SK-N-SH treated with all-trans-retinoic acid at 6 μM for 48 hours (cell line): ENCODE measurements around the gene TSC22D1.
A peak's percentile ranks its signal among the peaks of the same experiment; 100 is the strongest.

Experiments
- ATAC-seq: fragments of 200-7000 bp; cut with Tn5 transposase; 3 replicates; pipeline ENCODE4 v1.9.1; 2020; ENCODE audit warnings: mild to moderate bottlenecking, moderate library complexity
- ARNTL ChIP-seq: fragments of 450-650 bp; formaldehyde crosslinking; IDR thresholded peaks from 2 replicates; pipeline ENCODE4 v1.5.0; 2020; ENCODE audit warnings: low read depth, mild to moderate bottlenecking, moderate library complexity, borderline replicate concordance
- BACH2 ChIP-seq: fragments of 250-450 bp; sonication (Bioruptor Pico); IDR thresholded peaks from 2 replicates; pipeline ENCODE4 v1.9.0; 2021; ENCODE audit warnings: mild to moderate bottlenecking, borderline replicate concordance
- CREB5 ChIP-seq: fragments of 250-450 bp; sonication (Bioruptor Pico); IDR thresholded peaks from 2 replicates; pipeline ENCODE4 v1.5.1; 2020; ENCODE audit warnings: low read depth, mild to moderate bottlenecking, moderate library complexity
- CSDC2 ChIP-seq: fragments of 250-450 bp; sonication (Bioruptor Pico); IDR thresholded peaks from 2 replicates; pipeline ENCODE4 v1.5.0; 2020; ENCODE audit warnings: mild to moderate bottlenecking, moderate library complexity
- ESRRG ChIP-seq: fragments of 250-450 bp; sonication (Bioruptor Pico); IDR thresholded peaks from 2 replicates; pipeline ENCODE4 v1.6.1; 2021; ENCODE audit warnings: mild to moderate bottlenecking
- GLIS3 ChIP-seq: fragments of 250-450 bp; sonication (Bioruptor Pico); IDR thresholded peaks from 2 replicates; pipeline ENCODE4 v1.5.0; 2020; ENCODE audit warnings: mild to moderate bottlenecking, moderate library complexity
- ISL1 ChIP-seq: fragments of 250-450 bp; sonication (Bioruptor Pico); IDR thresholded peaks from 2 replicates; pipeline ENCODE4 v2.1.2; 2022; ENCODE audit warnings: mild to moderate bottlenecking, moderate library complexity
- OSR1 ChIP-seq: fragments of 250-450 bp; sonication (Bioruptor Pico); IDR thresholded peaks from 2 replicates; pipeline ENCODE4 v1.8.0; 2022; ENCODE audit warnings: moderate library complexity, mild to moderate bottlenecking, inconsistent platforms
- POU6F1 ChIP-seq: fragments of 250-450 bp; sonication (Bioruptor Pico); IDR thresholded peaks from 2 replicates; pipeline ENCODE4 v1.8.0; 2021; ENCODE audit warnings: low read depth, mild to moderate bottlenecking, moderate library complexity, borderline replicate concordance
- PPARA ChIP-seq: fragments of 250-450 bp; sonication (Bioruptor Pico); IDR thresholded peaks from 2 replicates; pipeline ENCODE4 v1.5.0; 2020; ENCODE audit warnings: mild to moderate bottlenecking, borderline replicate concordance
- SNAI2 ChIP-seq: fragments of 250-450 bp; sonication (Bioruptor Pico); IDR thresholded peaks from 2 replicates; pipeline ENCODE4 v1.5.0; 2020; ENCODE audit warnings: mild to moderate bottlenecking, moderate library complexity
- TCF4 ChIP-seq: fragments of 250-450 bp; sonication (Bioruptor Pico); IDR thresholded peaks from 2 replicates; pipeline ENCODE4 v1.8.0; 2021; ENCODE audit warnings: mild to moderate bottlenecking, moderate library complexity, borderline replicate concordance
- TOX ChIP-seq: fragments of 250-450 bp; sonication (Bioruptor Pico); IDR thresholded peaks from 2 replicates; pipeline ENCODE4 v1.8.0; 2021; ENCODE audit warnings: mild to moderate bottlenecking, moderate library complexity, borderline replicate concordance
- ZC3H10 ChIP-seq: fragments of 250-450 bp; sonication (Bioruptor Pico); IDR thresholded peaks from 2 replicates; pipeline ENCODE4 v1.5.1; 2021; ENCODE audit warnings: mild to moderate bottlenecking, moderate library complexity
- ZFP3 ChIP-seq: fragments of 250-450 bp; sonication (Bioruptor Pico); IDR thresholded peaks from 2 replicates; pipeline ENCODE4 v1.5.0; 2020; ENCODE audit warnings: mild to moderate bottlenecking, moderate library complexity
- ZFP30 ChIP-seq: fragments of 450-650 bp; formaldehyde crosslinking; IDR thresholded peaks from 2 replicates; pipeline ENCODE4 v1.5.0; 2022; ENCODE audit warnings: mild to moderate bottlenecking, moderate library complexity
- ZNF565 ChIP-seq: fragments of 450-650 bp; formaldehyde crosslinking; conservative IDR thresholded peaks from 2 replicates; pipeline ENCODE4 v1.5.0; 2020; ENCODE audit warnings: low read depth, mild to moderate bottlenecking, moderate library complexity
- ZNF70 ChIP-seq: fragments of 450-650 bp; formaldehyde crosslinking; IDR thresholded peaks from 2 replicates; pipeline ENCODE4 v1.5.0; 2020; ENCODE audit warnings: mild to moderate bottlenecking, moderate library complexity
- ZNF8 ChIP-seq: fragments of 450-650 bp; formaldehyde crosslinking; IDR thresholded peaks from 2 replicates; pipeline ENCODE4 v1.5.0; 2020; ENCODE audit warnings: mild to moderate bottlenecking, moderate library complexity
- TF ChIP-seq, protein P1 (sequence below): fragments of 250-450 bp; sonication (Bioruptor Pico); IDR thresholded peaks from 2 replicates; pipeline ENCODE4 v1.5.0; 2020; ENCODE audit warnings: mild to moderate bottlenecking, moderate library complexity
- TF ChIP-seq, protein P2 (sequence below): fragments of 250-450 bp; sonication (Bioruptor Pico); IDR thresholded peaks from 2 replicates; pipeline ENCODE4 v1.5.1; 2021; ENCODE audit warnings: mild to moderate bottlenecking, moderate library complexity

Gene TSC22D1

DNA sequence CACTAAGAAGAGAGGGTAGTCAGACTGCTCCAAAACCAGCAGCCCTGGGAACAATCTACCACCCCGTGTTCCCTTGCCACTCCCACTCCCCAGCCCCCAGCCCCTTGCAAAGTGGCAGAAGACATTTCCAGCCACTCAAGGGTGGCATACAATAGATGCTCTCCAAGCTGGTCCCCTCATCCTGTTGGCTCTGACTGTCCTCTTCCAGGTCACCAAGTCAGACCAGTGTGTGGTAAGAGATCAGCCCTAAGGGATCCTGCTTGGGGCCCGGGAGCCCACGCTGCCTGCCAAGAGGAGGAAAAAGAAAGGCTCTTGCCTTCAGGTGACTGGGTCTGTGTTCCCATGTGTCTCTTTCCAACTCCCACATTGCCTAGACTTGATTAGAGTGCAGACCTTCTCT lies 177.5 kb downstream of the TSC22D1 start:
- TF ChIP-seq OSR1 (CRISPR knock-in tag): no peak
- TF ChIP-seq TCF4: no peak
- TF ChIP-seq TOX (CRISPR knock-in tag): no peak
- no peak for TF ChIP-seq CSDC2 (CRISPR knock-in tag)
- TF ChIP-seq GLIS3 (CRISPR knock-in tag): no peak
- no peak for TF ChIP-seq ZNF70 (CRISPR knock-in tag)
- TF ChIP-seq, protein P1, sequence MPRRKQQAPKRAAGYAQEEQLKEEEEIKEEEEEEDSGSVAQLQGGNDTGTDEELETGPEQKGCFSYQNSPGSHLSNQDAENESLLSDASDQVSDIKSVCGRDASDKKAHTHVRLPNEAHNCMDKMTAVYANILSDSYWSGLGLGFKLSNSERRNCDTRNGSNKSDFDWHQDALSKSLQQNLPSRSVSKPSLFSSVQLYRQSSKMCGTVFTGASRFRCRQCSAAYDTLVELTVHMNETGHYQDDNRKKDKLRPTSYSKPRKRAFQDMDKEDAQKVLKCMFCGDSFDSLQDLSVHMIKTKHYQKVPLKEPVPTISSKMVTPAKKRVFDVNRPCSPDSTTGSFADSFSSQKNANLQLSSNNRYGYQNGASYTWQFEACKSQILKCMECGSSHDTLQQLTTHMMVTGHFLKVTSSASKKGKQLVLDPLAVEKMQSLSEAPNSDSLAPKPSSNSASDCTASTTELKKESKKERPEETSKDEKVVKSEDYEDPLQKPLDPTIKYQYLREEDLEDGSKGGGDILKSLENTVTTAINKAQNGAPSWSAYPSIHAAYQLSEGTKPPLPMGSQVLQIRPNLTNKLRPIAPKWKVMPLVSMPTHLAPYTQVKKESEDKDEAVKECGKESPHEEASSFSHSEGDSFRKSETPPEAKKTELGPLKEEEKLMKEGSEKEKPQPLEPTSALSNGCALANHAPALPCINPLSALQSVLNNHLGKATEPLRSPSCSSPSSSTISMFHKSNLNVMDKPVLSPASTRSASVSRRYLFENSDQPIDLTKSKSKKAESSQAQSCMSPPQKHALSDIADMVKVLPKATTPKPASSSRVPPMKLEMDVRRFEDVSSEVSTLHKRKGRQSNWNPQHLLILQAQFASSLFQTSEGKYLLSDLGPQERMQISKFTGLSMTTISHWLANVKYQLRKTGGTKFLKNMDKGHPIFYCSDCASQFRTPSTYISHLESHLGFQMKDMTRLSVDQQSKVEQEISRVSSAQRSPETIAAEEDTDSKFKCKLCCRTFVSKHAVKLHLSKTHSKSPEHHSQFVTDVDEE (CRISPR knock-in tag): no peak
- TF ChIP-seq ISL1 (CRISPR knock-in tag): no peak
- no peak for ATAC-seq

DNA sequence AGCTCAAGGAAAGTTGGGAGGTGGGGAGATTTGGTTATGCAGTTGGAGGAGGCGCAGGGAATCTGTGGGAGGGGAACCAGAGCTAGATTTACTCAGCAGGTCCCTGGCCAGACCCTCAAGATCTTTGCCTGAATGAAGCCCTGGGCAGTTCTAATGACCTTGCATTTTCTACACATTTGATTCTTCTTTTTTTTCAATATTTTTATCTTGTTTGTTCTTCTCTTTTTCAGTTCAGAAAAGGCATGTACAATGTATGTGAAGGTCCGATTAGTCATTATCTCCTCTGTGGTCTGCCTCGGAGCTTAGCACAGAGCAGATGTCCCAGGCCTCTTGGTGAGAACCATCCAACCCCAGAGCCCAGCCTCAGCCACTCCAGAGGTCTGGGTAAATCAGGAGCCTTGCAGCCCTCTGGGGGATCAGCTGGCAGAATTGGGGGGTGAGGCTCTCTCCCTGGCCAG lies 178.3 kb downstream of the TSC22D1 start:
- no peak for ATAC-seq
- TF ChIP-seq ZFP30 (CRISPR knock-in tag) (no peak), ZFP3 (CRISPR knock-in tag) (no peak), ARNTL (no peak), OSR1 (CRISPR knock-in tag) (no peak), ISL1 (CRISPR knock-in tag) (no peak), PPARA (CRISPR knock-in tag) (no peak)

DNA sequence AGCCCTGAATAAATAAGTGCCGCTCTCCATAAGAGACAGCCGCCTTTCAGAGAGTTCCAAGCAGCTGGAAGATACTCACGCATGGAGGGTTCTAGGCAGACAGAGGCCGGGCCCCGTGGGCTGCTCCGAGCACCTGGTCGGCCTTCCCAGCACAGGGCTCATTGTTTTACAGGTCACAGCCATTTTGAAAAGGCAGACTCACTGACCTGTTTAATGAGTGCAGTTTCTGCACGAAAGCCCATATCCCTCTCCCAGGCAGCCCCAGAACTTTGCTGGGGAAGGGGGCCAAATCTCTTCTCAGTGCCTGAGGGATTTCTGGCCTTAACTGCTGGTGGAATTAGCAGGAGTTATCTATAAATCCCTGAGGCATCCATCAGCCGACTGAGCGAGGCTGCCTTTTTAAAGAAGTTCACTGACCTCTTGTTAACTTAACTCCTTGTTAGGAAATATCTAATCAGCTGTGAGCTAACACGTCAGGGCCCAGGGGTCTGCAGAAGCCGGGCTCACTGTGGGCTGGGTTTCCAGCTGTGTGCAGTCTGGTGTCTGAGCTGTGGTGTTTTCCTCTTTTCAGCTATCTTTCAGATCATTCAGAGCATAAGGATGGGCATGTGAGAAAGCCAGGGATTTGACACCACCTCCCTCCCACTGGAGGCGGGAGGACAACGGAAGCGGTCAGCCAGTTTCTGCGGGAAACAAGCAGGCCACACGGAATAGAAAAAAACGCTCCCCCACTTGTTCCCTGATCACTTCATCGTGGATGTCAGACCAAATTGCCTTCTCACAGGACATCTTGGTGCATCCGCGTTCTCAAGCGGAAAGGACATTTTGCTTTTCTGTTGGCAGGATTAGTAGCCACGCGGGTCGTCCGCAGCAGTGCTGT lies 179.2 kb downstream of the TSC22D1 start:
- ATAC-seq: peak; percentile 45; the same call in 1 of the 3 replicates

DNA sequence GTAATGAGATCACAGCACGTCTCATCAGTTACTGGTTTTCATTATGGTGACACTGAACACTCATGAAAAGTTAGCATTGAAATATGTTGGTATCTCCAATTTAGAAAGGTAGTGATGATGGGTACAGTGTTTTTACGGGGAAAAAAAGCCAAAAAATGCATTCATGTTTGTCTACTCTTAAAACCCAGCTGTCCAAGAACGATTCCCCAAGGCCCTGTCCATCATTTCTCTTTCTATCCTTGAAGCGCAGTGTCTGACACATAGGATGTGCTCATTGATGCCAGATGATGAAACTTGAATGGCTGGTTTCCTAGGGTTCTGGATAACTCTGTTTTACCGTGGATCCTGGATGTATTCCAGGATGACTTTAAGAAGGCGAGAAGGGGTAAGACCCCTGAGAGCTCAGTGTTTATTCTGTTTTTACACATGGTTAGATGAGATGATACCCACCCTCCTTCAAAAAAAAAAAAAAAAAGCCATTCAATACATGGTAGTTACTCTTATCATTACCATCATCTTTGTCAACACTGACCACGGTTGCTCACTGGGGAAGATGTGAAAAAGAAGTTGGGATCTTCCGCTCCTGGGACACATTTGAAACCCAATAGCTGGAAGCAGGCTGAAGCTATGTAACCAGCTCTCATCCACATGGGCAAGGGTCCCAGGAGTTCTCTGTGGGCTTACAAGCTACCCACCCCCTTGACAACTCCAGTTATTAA lies 180.0 kb downstream of the TSC22D1 start:
- TF ChIP-seq OSR1 (CRISPR knock-in tag) (no peak), PPARA (CRISPR knock-in tag) (no peak)
- no peak for ATAC-seq

More for the DNA sequence above, 179.2 kb downstream of the TSC22D1 start:
- TF ChIP-seq ISL1 (CRISPR knock-in tag) (no peak), ZNF70 (CRISPR knock-in tag) (peak; percentile 60; the same call in 1 of the 2 replicates), BACH2 (CRISPR knock-in tag) (no peak), TCF4 (peak; percentile 53; the same call in 1 of the 2 replicates), ESRRG (no peak)
- TF ChIP-seq, protein P2, sequence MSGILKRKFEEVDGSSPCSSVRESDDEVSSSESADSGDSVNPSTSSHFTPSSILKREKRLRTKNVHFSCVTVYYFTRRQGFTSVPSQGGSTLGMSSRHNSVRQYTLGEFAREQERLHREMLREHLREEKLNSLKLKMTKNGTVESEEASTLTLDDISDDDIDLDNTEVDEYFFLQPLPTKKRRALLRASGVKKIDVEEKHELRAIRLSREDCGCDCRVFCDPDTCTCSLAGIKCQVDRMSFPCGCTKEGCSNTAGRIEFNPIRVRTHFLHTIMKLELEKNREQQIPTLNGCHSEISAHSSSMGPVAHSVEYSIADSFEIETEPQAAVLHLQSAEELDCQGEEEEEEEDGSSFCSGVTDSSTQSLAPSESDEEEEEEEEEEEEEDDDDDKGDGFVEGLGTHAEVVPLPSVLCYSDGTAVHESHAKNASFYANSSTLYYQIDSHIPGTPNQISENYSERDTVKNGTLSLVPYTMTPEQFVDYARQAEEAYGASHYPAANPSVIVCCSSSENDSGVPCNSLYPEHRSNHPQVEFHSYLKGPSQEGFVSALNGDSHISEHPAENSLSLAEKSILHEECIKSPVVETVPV (CRISPR knock-in tag): no peak

- ATAC-seq: no peak
These were observed 181.5 kb downstream of the TSC22D1 start for GRCh38 chr13:44394658-44395057.

DNA sequence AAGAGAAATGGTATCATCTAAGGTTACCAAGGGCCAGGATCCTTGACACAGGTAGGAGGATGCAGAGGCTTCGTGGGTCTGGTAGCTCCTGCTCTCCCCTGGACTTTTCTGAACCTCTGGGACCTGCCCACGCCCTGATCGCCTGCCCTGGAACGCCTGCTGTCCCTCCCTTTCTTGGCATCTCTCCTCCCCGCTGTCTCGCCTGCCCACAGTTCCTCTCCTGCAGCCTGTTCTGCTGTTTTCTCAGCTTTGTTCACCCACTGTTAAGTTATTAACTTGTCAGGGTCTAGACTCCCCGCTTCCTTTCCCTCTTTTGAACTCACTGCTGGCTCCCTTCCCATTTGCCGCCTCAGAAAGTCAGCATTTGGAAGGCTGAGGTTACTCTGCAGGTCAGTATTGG lies 182.7 kb downstream of the TSC22D1 start:
- ATAC-seq: no peak
- no peak for TF ChIP-seq ZNF8 (CRISPR knock-in tag)
- TF ChIP-seq ZNF565: no peak
- no peak for TF ChIP-seq BACH2 (CRISPR knock-in tag)
- no peak for TF ChIP-seq ZC3H10 (CRISPR knock-in tag)
- TF ChIP-seq CSDC2 (CRISPR knock-in tag): no peak
- TF ChIP-seq TOX (CRISPR knock-in tag): no peak
- no peak for TF ChIP-seq ZFP30 (CRISPR knock-in tag)
- TF ChIP-seq POU6F1 (CRISPR knock-in tag): no peak
- TF ChIP-seq, protein P1 (CRISPR knock-in tag): no peak
- TF ChIP-seq GLIS3 (CRISPR knock-in tag): no peak
- no peak for TF ChIP-seq CREB5 (CRISPR knock-in tag)

More at GRCh38 chr13:44394658-44395057, 181.5 kb downstream of the TSC22D1 start:
- no peak for TF ChIP-seq GLIS3 (CRISPR knock-in tag)
- no peak for TF ChIP-seq BACH2 (CRISPR knock-in tag)
- no peak for TF ChIP-seq TOX (CRISPR knock-in tag)
- no peak for TF ChIP-seq SNAI2 (CRISPR knock-in tag)
